ENCODE results near the gene KRTAP1-4. TPM values are rescaled to one million over a fixed set of nuclear protein-coding genes. Genes with fewer than 3 reads are reported as not detected.

The KRTAP1-4 gene
- total RNA-seq, 1 experiment from 2014 or later = not detected

DNA sequence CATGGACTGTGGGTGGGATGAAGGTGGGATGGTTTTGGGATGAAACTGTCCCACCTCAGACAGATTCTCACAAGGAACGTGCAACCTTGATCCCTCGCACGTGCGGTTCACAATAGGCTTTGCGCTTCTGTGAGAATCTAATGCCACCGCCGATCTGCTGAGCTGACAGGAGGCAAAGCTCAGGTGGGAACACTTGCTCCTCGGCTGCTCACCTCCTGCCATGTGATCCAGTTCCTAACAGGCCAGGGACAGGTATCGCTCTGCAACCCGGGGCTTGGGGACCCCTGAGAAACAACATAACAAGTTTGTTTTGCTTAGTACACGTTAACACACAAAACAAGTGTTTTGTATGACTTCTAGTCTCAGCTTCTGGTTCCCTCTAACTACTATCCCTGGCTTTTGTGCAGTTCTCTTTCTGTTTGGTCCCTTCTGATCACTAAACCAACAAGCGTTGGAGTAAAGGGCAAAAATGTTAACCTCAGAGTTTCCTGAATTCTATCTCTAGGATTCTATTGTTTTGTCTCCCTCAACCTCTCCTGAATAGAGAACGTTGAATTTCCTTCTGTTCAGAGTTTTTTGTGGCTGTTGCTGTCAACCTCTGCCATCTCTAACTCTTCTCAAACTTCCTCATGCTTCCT lies 13.3 kb downstream of the KRTAP1-4 start:
- CTCF ChIA-PET = interaction anchor here (0.6 to 1.8 kb wide), 4 partner anchors 42 to 81 kb away, joined by 3 to 5 read pairs (median 4); no protein-coding TSS in a partner anchor
- no peaks in the 10 kb centered on the region for H3K9me3 Mint-ChIP-seq (ENCODE audit: low read depth, unreplicated experiment)
- intact Hi-C loops (cut with micrococcal nuclease; ENCODE audit: unreplicated experiment) = no loop called here
- TF ChIP-seq, protein P1, sequence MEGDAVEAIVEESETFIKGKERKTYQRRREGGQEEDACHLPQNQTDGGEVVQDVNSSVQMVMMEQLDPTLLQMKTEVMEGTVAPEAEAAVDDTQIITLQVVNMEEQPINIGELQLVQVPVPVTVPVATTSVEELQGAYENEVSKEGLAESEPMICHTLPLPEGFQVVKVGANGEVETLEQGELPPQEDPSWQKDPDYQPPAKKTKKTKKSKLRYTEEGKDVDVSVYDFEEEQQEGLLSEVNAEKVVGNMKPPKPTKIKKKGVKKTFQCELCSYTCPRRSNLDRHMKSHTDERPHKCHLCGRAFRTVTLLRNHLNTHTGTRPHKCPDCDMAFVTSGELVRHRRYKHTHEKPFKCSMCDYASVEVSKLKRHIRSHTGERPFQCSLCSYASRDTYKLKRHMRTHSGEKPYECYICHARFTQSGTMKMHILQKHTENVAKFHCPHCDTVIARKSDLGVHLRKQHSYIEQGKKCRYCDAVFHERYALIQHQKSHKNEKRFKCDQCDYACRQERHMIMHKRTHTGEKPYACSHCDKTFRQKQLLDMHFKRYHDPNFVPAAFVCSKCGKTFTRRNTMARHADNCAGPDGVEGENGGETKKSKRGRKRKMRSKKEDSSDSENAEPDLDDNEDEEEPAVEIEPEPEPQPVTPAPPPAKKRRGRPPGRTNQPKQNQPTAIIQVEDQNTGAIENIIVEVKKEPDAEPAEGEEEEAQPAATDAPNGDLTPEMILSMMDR (IDR thresholded peaks at IDR 0.05; ENCODE audit: unreplicated experiment) = no peak
- H3K27ac Mint-ChIP-seq (ENCODE audit: unreplicated experiment) = no peak overlapping the region
- no peaks in the 10 kb centered on the region for H3K36me3 Mint-ChIP-seq (ENCODE audit: insufficient read depth, unreplicated experiment)
- H3K27me3 Mint-ChIP-seq (ENCODE audit: unreplicated experiment) = no peaks in the 10 kb centered on the region
- BruUV-seq (replicated peaks) = no TSS peak
- no peak overlapping the region for H3K4me3 Mint-ChIP-seq (ENCODE audit: low read depth, unreplicated experiment)
- H3K4me1 Mint-ChIP-seq (ENCODE audit: low read depth, unreplicated experiment) = peaks cover 39% of the 10 kb centered on the region
- no peak for DNase-seq

- Mint-ChIP-seq H3K27me3 (ENCODE audit: unreplicated experiment) (no peaks in the 10 kb centered on the region), H3K4me3 (ENCODE audit: low read depth, unreplicated experiment) (no peak overlapping the region), H3K27ac (ENCODE audit: unreplicated experiment) (no peak overlapping the region), H3K9me3 (ENCODE audit: low read depth, unreplicated experiment) (peaks cover 4% of the 10 kb centered on the region), H3K4me1 (ENCODE audit: low read depth, unreplicated experiment) (peaks cover 50% of the 10 kb centered on the region), H3K36me3 (ENCODE audit: insufficient read depth, unreplicated experiment) (no peaks in the 10 kb centered on the region)
- DNase-seq = no peak
- CTCF ChIA-PET = interaction anchor here (0.6 to 2.2 kb wide), 5 partner anchors 45 to 80 kb away, joined by 3 to 6 read pairs (median 4); no protein-coding TSS in a partner anchor
- intact Hi-C loops (cut with micrococcal nuclease; ENCODE audit: unreplicated experiment) = no loop called here
- TF ChIP-seq, protein P1 (IDR thresholded peaks at IDR 0.05; ENCODE audit: unreplicated experiment) = no peak
- BruUV-seq (replicated peaks) = no TSS peak
These were observed 14.5 kb downstream of the KRTAP1-4 start for GRCh38 chr17:41015454-41015853.

GRCh38 chr17:41013606-41014005 lies 16.4 kb downstream of the KRTAP1-4 start:
- Mint-ChIP-seq H3K9me3 (ENCODE audit: low read depth, unreplicated experiment) (peaks cover 4% of the 10 kb centered on the region), H3K27ac (ENCODE audit: unreplicated experiment) (no peak overlapping the region), H3K36me3 (ENCODE audit: insufficient read depth, unreplicated experiment) (no peaks in the 10 kb centered on the region), H3K4me1 (ENCODE audit: low read depth, unreplicated experiment) (peaks cover 59% of the 10 kb centered on the region), H3K27me3 (ENCODE audit: unreplicated experiment) (no peaks in the 10 kb centered on the region), H3K4me3 (ENCODE audit: low read depth, unreplicated experiment) (no peak overlapping the region)
- TF ChIP-seq, protein P1 (IDR thresholded peaks at IDR 0.05; ENCODE audit: unreplicated experiment) = no peak
- intact Hi-C loops (cut with micrococcal nuclease; ENCODE audit: unreplicated experiment) = no loop called here
- CTCF ChIA-PET = interaction anchor here (0.6 to 2.2 kb wide), 11 partner anchors 12 to 505 kb away, joined by 3 to 6 read pairs (median 3); partner anchors contain the start of gene KRTAP2-3
- DNase-seq = no peak
- no TSS peak for BruUV-seq (replicated peaks)

DNA sequence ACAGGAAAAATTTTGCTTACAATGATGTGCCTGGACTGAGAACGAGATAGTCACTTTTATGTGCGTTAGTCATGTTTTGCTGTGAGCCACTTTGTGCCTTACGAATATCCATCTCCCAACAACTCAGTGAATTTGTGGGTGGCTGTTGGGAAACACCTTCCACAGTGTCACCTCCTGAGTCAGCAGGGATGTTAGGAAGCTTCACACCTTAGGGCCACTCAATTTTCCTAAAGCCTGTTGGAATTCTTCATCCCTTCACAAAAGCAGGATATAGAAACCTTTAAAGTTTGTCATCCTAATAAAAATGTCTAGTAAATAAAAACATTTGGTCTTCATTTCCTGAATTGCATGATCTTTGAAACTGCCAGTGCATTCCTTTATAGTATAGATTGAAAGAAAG lies 16.8 kb downstream of the KRTAP1-4 start:
- Mint-ChIP-seq H3K4me3 (ENCODE audit: low read depth, unreplicated experiment) (no peak overlapping the region), H3K36me3 (ENCODE audit: insufficient read depth, unreplicated experiment) (no peaks in the 10 kb centered on the region)
- no peak for DNase-seq

More for the DNA sequence above, 16.8 kb downstream of the KRTAP1-4 start:
- peaks cover 4% of the 10 kb centered on the region for H3K9me3 Mint-ChIP-seq (ENCODE audit: low read depth, unreplicated experiment)
- BruUV-seq (replicated peaks) = no TSS peak
- peak overlapping the region; percentile 6 for H3K27ac Mint-ChIP-seq (ENCODE audit: unreplicated experiment)
- TF ChIP-seq, protein P1 (IDR thresholded peaks at IDR 0.05; ENCODE audit: unreplicated experiment) = no peak
- peaks cover 63% of the 10 kb centered on the region for H3K4me1 Mint-ChIP-seq (ENCODE audit: low read depth, unreplicated experiment)
- intact Hi-C loops (cut with micrococcal nuclease; ENCODE audit: unreplicated experiment) = no loop called here
- CTCF ChIA-PET = interaction anchor here (1.1 to 2.2 kb wide), 4 partner anchors 13 to 78 kb away, joined by 3 to 6 read pairs (median 4); partner anchors contain the start of gene KRTAP2-3
- no peaks in the 10 kb centered on the region for H3K27me3 Mint-ChIP-seq (ENCODE audit: unreplicated experiment)
